ENCODE results near the gene SLC26A1. TPM values are rescaled to one million over a fixed set of nuclear protein-coding genes. Genes with fewer than 3 reads are reported as not detected.
A peak's percentile ranks its signal among the peaks of the same experiment; 100 is the strongest.

Gene SLC26A1
- 0.13 TPM in 2 replicates for total RNA-seq

GRCh38 chr4:993111-994029 lies at the start of gene SLC26A1:
Gene SLC26A1, minus strand, starts transcription at chr4:993404. Its CDS starts 1,701 bp downstream, at chr4:991703.
- DNase-seq (ENCODE audit: low read depth in 2 of 2), result no peak

- no peak for DNase-seq (ENCODE audit: low read depth in 2 of 2)
Observed at GRCh38 chr4:1042352-1043055, 49.3 kb upstream of the SLC26A1 start.

GRCh38 chr4:1041936-1042330 lies 48.7 kb upstream of the SLC26A1 start:
- DNase-seq (ENCODE audit: low read depth in 2 of 2), result no peak

GRCh38 chr4:1041147-1041935 lies 48.1 kb upstream of the SLC26A1 start:
- DNase-seq (ENCODE audit: low read depth in 2 of 2), result peak in 1 of 2 donors; percentile 32

DNA sequence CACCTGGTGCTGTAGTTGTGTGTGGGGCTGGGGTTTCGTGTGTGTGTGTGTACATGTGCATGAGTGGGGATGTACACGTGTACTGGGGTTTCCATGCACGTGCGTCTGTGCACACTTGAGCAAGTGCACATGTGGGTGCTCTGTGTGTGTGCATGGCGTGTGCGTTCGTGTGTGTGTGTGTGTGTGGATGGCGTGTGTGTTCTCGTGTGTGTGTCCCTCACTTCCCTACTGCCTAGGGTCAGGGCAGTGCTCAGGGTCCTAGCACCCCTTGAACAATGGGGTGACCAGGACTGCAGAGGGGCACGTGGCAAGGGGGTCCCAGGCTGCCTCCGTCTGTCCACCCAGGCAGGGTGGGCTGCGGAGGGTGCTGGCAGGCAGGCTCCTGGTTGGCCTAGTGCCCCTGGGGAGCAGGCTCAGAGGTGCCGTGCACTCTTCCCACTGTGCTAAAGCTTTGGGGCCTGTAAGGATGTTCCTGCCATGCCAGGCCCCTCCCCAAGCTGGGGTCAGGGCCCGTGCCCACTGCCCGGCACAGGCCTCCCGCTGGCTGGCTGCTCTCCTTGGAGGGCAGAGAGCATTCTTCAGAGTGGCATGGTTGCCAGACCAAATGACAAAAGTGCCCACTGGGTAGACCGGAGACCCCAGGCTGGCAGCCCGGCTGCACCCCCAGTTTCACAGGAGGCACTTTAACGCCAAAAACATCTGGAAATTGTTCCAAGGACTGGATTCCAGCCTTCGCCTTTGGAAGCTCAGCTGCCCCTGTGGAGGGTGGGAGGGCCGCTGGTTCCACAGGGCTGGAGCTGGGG lies 47.3 kb upstream of the SLC26A1 start:
- DNase-seq (ENCODE audit: low read depth in 2 of 2), result no peak

GRCh38 chr4:1039493-1040343 lies 46.5 kb upstream of the SLC26A1 start:
- DNase-seq (ENCODE audit: low read depth in 2 of 2), result peak; percentile 29 to 32

DNA sequence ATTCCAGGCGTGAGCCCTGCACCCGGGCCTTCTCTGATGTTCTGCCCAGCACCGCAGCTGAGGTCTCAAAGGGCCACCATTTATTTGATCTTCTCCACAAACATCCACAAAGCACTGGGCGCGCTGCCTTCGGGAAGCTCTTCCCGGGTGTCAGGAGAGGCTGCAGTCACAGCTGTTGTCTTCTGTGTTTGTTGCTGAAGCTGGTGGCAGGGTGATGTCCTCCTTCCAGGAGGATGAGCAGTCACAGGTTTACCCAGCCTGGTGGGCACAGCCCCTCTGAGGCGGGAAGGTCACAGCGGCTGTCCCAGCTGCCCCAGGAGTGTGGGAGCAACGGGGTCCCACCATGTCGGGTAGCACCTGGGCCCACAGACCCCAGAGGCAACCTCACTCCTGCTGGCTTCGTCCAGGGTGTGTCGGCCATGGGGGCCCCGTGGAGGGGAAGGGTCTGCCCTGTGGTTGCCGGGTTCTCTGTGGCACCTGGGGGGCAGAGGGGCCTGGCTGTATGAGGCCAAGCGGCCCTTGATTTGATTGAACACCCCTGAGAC lies 45.8 kb upstream of the SLC26A1 start:
- DNase-seq (ENCODE audit: low read depth in 2 of 2), result no peak

DNA sequence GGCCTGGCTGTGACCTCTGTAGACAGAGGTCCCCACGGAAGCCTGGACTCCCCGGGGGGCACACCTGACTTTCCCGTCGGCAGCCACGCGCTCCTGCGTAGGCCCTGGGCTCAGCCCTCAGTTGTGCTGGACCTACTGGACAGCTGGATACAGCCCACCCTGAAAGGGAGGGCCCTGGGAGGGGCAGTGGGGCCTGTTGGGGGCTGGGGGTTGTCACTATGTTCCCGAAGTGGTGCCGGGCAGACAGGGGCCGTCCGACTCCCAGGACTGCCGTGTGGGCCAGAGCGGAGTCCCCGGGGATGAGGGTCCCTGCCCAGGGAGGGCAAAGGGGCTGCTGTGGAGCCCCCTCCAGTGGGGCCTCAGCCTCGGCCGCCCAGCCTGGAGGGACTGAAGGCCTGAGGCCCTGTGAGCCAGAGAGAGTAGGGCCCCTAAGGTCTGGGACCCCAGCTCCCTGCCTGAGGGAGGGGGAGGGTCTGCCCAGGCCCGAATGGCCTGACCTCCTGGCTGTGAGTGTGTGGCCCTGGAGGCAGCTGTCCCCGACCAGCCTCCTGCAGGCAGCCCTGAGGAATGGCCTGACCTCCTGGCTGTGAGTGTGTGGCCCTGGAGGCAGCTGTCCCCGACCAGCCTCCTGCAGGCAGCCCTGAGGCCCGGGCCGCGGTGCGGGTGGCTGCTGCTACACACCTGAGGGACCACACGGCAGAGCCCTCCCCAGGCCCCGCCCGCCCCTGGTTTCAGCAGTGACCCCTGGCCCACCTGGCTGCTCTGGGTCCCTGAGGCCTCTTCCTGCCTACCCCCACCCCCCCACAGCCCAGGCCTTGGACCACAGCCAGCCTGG lies 44.0 kb upstream of the SLC26A1 start:
- no peak for DNase-seq (ENCODE audit: low read depth in 2 of 2)

DNA sequence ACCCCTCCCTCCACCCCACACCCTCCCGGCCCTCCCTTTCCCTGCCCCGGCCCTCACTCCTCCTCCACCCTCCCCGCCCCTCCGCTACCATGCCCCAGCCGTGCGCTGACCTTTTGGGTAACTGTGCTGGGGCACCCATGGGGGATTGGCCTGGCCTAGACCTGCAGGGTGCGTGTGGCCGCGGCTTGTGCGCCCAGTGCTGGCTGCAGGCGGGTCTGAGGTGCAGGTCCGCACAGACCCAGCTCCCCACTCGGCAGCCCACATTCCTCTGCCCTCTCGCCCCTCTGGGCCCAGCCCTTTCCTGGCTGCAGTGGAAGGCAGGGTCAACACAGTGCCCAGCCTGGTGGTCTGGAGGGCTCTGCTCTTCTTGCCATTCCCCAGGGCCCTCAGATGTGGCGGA lies 42.9 kb upstream of the SLC26A1 start:
- no peak for DNase-seq (ENCODE audit: low read depth in 2 of 2)

DNA sequence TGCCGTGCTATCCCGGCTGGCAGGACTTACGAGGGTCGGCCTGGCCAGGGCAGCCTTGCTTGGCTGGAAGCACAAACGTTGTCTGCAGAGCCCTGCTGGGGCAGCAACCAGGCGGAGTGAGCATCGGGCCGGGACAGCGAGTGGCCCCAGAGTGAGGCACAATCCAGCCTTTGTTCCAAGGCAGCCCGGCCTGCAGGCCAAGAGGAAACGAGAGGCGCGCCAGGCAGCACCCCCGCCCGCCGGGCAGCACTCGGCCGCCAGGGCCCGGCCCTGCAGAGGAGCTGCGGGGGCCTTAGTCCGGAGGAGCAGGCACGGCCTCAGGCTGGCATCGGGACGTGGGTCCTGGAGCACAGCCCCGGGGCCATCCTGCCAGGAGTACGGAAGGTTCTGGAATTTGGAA lies 42.3 kb upstream of the SLC26A1 start:
- peak in 1 of 2 donors; percentile 45 for DNase-seq (ENCODE audit: low read depth in 2 of 2)

DNA sequence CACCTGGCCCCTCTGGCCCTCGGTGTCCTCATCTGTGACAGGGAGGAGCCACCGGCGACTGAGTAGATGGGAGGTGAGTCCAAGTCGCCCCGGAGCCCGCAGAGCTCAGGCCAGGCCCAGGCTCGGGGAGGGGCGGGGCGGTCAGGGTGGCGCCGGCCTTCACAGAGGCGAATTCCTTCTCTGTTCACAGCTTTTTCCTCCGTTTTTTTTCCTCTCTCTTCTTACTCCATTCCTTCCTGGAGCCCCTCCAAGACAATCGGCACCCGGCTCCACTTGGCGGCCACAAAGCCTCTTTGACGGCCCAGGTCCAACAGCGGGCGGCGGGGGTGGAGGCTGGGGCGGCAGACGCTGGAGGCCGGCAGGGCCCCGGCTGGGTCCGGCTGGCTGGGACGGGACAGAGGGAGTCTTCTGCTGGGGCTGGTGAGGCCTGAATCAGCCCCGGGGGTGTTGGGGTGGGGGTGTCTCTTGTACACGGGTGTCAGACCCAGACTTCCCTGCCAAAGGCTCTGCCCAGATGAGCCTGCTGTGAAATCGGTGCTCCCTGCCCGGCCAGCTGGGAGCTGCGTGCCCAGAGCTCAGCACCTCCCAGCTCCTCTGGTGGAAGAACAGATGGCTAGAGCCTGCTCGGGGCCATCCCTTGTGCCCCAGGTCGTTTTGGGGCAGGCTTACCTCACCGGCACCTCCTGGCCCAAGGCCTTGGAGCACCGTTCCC lies 40.8 kb upstream of the SLC26A1 start:
- DNase-seq (ENCODE audit: low read depth in 2 of 2), result no peak

GRCh38 chr4:1032861-1033260 lies 39.7 kb upstream of the SLC26A1 start:
- DNase-seq (ENCODE audit: low read depth in 2 of 2), result no peak

- DNase-seq (ENCODE audit: low read depth in 2 of 2), result no peak
Observed at GRCh38 chr4:1031956-1032795, 39.0 kb upstream of the SLC26A1 start.

- DNase-seq (ENCODE audit: low read depth in 2 of 2), result no peak
Observed at GRCh38 chr4:1031346-1031745, 38.1 kb upstream of the SLC26A1 start.

GRCh38 chr4:1030559-1030958 lies 37.4 kb upstream of the SLC26A1 start:
- no peak for DNase-seq (ENCODE audit: low read depth in 2 of 2)

GRCh38 chr4:1030031-1030430 lies 36.8 kb upstream of the SLC26A1 start:
- DNase-seq (ENCODE audit: low read depth in 2 of 2), result no peak

GRCh38 chr4:1029529-1029928 lies 36.3 kb upstream of the SLC26A1 start:
- no peak for DNase-seq (ENCODE audit: low read depth in 2 of 2)

Measured in dermis microvascular lymphatic vessel endothelial cell (primary cell).